HepG2 (cell line): ENCODE measurements around the gene TST. TPM values are rescaled to one million over a fixed set of nuclear protein-coding genes. Genes with fewer than 3 reads are reported as not detected.

ENCODE experiments used
- CCDC6 ChIP-seq: sonication (generic); formaldehyde crosslinking; IDR thresholded peaks from 2 replicates; pipeline ENCODE4 v1.8.1; 2022; ENCODE audit warnings: mild to moderate bottlenecking, missing genetic modification reagents, moderate library complexity
- EEA1 ChIP-seq: sonication (generic); formaldehyde crosslinking; IDR thresholded peaks from 2 replicates; pipeline ENCODE4 v1.5.1; 2020; ENCODE audit warnings: mild to moderate bottlenecking, missing genetic modification reagents, borderline replicate concordance
- HMGXB3 ChIP-seq: sonication (generic); formaldehyde crosslinking; IDR thresholded peaks from 2 replicates; pipeline ENCODE4 v1.4.0; 2020; ENCODE audit warnings: missing genetic modification reagents, borderline replicate concordance
- KAT7 ChIP-seq: IDR thresholded peaks from 2 replicates; pipeline ENCODE4 v1.6.1; 2018; ENCODE audit warnings: borderline replicate concordance, missing compliant biosample characterization
- MED1 ChIP-seq: sonication (generic); formaldehyde crosslinking; IDR thresholded peaks from 2 replicates; pipeline ENCODE4 v1.4.0; 2020; ENCODE audit warnings: missing genetic modification reagents
- MYC ChIP-seq: sonication (generic); formaldehyde crosslinking; IDR thresholded peaks from 2 replicates; pipeline ENCODE4 v1.9.0; 2021; ENCODE audit warnings: missing genetic modification reagents, borderline replicate concordance
- RARA ChIP-seq: IDR thresholded peaks from 2 replicates; pipeline ENCODE4 v1.6.1; 2016; ENCODE audit warnings: missing genetic modification reagents, missing compliant biosample characterization
- SKI ChIP-seq: fragments of 450-650 bp; IDR thresholded peaks from one replicate; pipeline ENCODE4 v1.6.1; 2018; ENCODE audit warnings: mild to moderate bottlenecking; ENCODE audit not compliant: partially characterized antibody
- SMARCE1 ChIP-seq: fragments of 450-650 bp; IDR thresholded peaks from 2 replicates; pipeline ENCODE4 v1.6.1; 2017; ENCODE audit warnings: borderline replicate concordance
- THAP11 ChIP-seq: IDR thresholded peaks from 2 replicates; pipeline ENCODE4 v1.6.1; 2016; ENCODE audit warnings: missing biosample characterization, missing genetic modification reagents
- ZBTB14 ChIP-seq: sonication (generic); formaldehyde crosslinking; IDR thresholded peaks from 2 replicates; pipeline ENCODE4 v1.4.0; 2020; ENCODE audit warnings: missing genetic modification reagents
- ZHX1 ChIP-seq: sonication (generic); formaldehyde crosslinking; IDR thresholded peaks from 2 replicates; pipeline ENCODE4 v1.8.1; 2022; ENCODE audit warnings: low read depth, mild to moderate bottlenecking, missing genetic modification reagents
- ZNF841 ChIP-seq: sonication (generic); formaldehyde crosslinking; IDR thresholded peaks from 2 replicates; pipeline ENCODE4 v1.8.1; 2023; ENCODE audit warnings: missing genetic modification reagents, borderline replicate concordance
- ZNF879 ChIP-seq: sonication (generic); formaldehyde crosslinking; IDR thresholded peaks from 2 replicates; pipeline ENCODE4 v1.8.1; 2023; ENCODE audit warnings: missing genetic modification reagents
- ZZZ3 ChIP-seq: sonication (generic); formaldehyde crosslinking; IDR thresholded peaks from 2 replicates; pipeline ENCODE4 v1.4.0; 2020; ENCODE audit warnings: missing genetic modification reagents, mild to moderate bottlenecking, borderline replicate concordance
- polyA plus RNA-seq, 8 experiments: library from polyadenylated mRNA; depleted of rRNA in 3 of 8; stranded (reverse) in 7 of 8; unstranded in 1 of 8; fragments of >200 nt; fragmentation: Illumina TruSeq in 4 of 8; extraction: Trizol in 4 of 8; gene quantifications; 2 replicates each; pipeline versions ENCODE4 v1.2.1 to v1.2.3, GENCODE V29; 2011 to 2016; ENCODE audit warnings: low read depth in 4 of 8, missing spikeins in 1 of 8, mixed read lengths in 1 of 8; ENCODE audit not compliant: insufficient read depth in 1 of 8
- total RNA-seq, 5 experiments: library from RNA; depleted of rRNA; stranded (reverse); fragments of >200 nt; fragmentation: Illumina TruSeq; extraction: Trizol; gene quantifications; 2 replicates each; pipeline ENCODE4 v1.2.3, GENCODE V29; 2016; ENCODE audit warnings: low read depth in 1 of 5

TST gene
- total and polyA plus RNA-seq, 2 of the 13 experiments (the other 11 are each of a cell fraction or from before 2014, with no cell fraction given): 44.6 to 63.6 TPM

- peak; percentile 96 for TF ChIP-seq MED1 (CRISPR knock-in tag)
- no peak for TF ChIP-seq SMARCE1
- TF ChIP-seq THAP11: 0 out of 2 replicates have a peak, but pooled peaks have one; percentile 17
- no peak for TF ChIP-seq HMGXB3 (CRISPR knock-in tag)
- peak; percentile 27 for TF ChIP-seq SKI
- TF ChIP-seq EEA1 (CRISPR knock-in tag): no peak
- TF ChIP-seq ZNF879: no peak
- no peak for TF ChIP-seq ZNF841 (CRISPR knock-in tag)
- TF ChIP-seq CCDC6 (CRISPR knock-in tag): no peak
- TF ChIP-seq RARA (CRISPR knock-in tag): peak; percentile 81
- TF ChIP-seq ZZZ3 (CRISPR knock-in tag): no peak
- TF ChIP-seq KAT7 (CRISPR knock-in tag): no peak
- peak; percentile 70; the same call in 1 of the 2 replicates for TF ChIP-seq MYC (CRISPR knock-in tag)
- TF ChIP-seq ZBTB14 (CRISPR knock-in tag): no peak
- TF ChIP-seq ZHX1: no peak
These were observed 14.6 kb upstream of the TST start (continued) for GRCh38 chr22:37033605-37034430.
